ENCODE data around the gene TUBA4B.

The TUBA4B gene

GRCh38 chr2:219245899-219246230, 7.2 kb upstream of the TUBA4B start:
- TF ChIP-seq SPI1 (IDR thresholded peaks at IDR 0.05; ENCODE audit: low read depth, low read length) (no peak), POU2F2 (IDR thresholded peaks at IDR 0.05; ENCODE audit: low read depth, low read length) (no peak), PAX5 (IDR thresholded peaks at IDR 0.05; ENCODE audit: insufficient read depth, low read length, severe bottlenecking) (no peak), TAF1 (IDR thresholded peaks at IDR 0.05; ENCODE audit: low read depth, low read length) (no peak)
- FAIRE-seq (no peak), DNase-seq (ENCODE audit: insufficient read length, low spot score) (no peak)

- DNase-seq (ENCODE audit: insufficient read length, low spot score) (no peak), FAIRE-seq (no peak)
These were observed 6.5 kb upstream of the TUBA4B start for GRCh38 chr2:219246559-219246958.

GRCh38 chr2:219247678-219248642, 5.1 kb upstream of the TUBA4B start:
- TF ChIP-seq POLR2AphosphoS5 (IDR thresholded peaks at IDR 0.05; ENCODE audit: low read depth, low read length) (no peak), TAF1 (IDR thresholded peaks at IDR 0.05; ENCODE audit: low read depth, low read length) (no peak)
- peak; percentile 16 for FAIRE-seq
- no peak for DNase-seq (ENCODE audit: insufficient read length, low spot score)

More at GRCh38 chr2:219246559-219246958, 6.5 kb upstream of the TUBA4B start:
- TF ChIP-seq POLR2AphosphoS5 (IDR thresholded peaks at IDR 0.05; ENCODE audit: low read depth, low read length), result no peak

GRCh38 chr2:219248845-219249202, 4.2 kb upstream of the TUBA4B start:
- DNase-seq (ENCODE audit: insufficient read length, low spot score) (no peak), FAIRE-seq (no peak)
- no peak for TF ChIP-seq PAX5 (IDR thresholded peaks at IDR 0.05; ENCODE audit: insufficient read depth, low read length, severe bottlenecking)
- TF ChIP-seq TAF1 (IDR thresholded peaks at IDR 0.05; ENCODE audit: low read depth, low read length), result no peak
- no peak for TF ChIP-seq SPI1 (IDR thresholded peaks at IDR 0.05; ENCODE audit: low read depth, low read length)
- TF ChIP-seq POLR2AphosphoS5 (IDR thresholded peaks at IDR 0.05; ENCODE audit: low read depth, low read length), result no peak
- no peak for TF ChIP-seq POU2F2 (IDR thresholded peaks at IDR 0.05; ENCODE audit: low read depth, low read length)
- no peak for TF ChIP-seq POLR2A (IDR thresholded peaks at IDR 0.05; ENCODE audit: low read depth, low read length)

GRCh38 chr2:219249203-219249980, 3.7 kb upstream of the TUBA4B start:
- DNase-seq (ENCODE audit: insufficient read length, low spot score), result no peak
- FAIRE-seq, result peak; percentile 71
- TF ChIP-seq TAF1 (IDR thresholded peaks at IDR 0.05; ENCODE audit: low read depth, low read length) (no peak), POLR2A (IDR thresholded peaks at IDR 0.05; ENCODE audit: low read depth, low read length) (no peak; the same call in none of the 2 replicates), POU2F2 (IDR thresholded peaks at IDR 0.05; ENCODE audit: low read depth, low read length) (peak; percentile 8)

- no peak for FAIRE-seq
- DNase-seq (ENCODE audit: insufficient read length, low spot score), result no peak
- no peak for TF ChIP-seq POU2F2 (IDR thresholded peaks at IDR 0.05; ENCODE audit: low read depth, low read length)
- TF ChIP-seq SPI1 (IDR thresholded peaks at IDR 0.05; ENCODE audit: low read depth, low read length), result no peak
- TF ChIP-seq POLR2AphosphoS5 (IDR thresholded peaks at IDR 0.05; ENCODE audit: low read depth, low read length), result no peak
- no peak for TF ChIP-seq PAX5 (IDR thresholded peaks at IDR 0.05; ENCODE audit: insufficient read depth, low read length, severe bottlenecking)
- no peak for TF ChIP-seq POLR2A (IDR thresholded peaks at IDR 0.05; ENCODE audit: low read depth, low read length)
- no peak for TF ChIP-seq TAF1 (IDR thresholded peaks at IDR 0.05; ENCODE audit: low read depth, low read length)
These were observed 2.8 kb upstream of the TUBA4B start for GRCh38 chr2:219250049-219250781.

GRCh38 chr2:219251656-219252055, 1.4 kb upstream of the TUBA4B start:
- FAIRE-seq (no peak), DNase-seq (ENCODE audit: insufficient read length, low spot score) (no peak)

GRCh38 chr2:219252084-219252483, 959 bp upstream of the TUBA4B start:
- no peak for TF ChIP-seq SPI1 (IDR thresholded peaks at IDR 0.05; ENCODE audit: low read depth, low read length)
- TF ChIP-seq POLR2A (IDR thresholded peaks at IDR 0.05; ENCODE audit: low read depth, low read length), result no peak
- TF ChIP-seq PAX5 (IDR thresholded peaks at IDR 0.05; ENCODE audit: insufficient read depth, low read length, severe bottlenecking), result no peak
- no peak for TF ChIP-seq POU2F2 (IDR thresholded peaks at IDR 0.05; ENCODE audit: low read depth, low read length)
- TF ChIP-seq POLR2AphosphoS5 (IDR thresholded peaks at IDR 0.05; ENCODE audit: low read depth, low read length), result no peak
- TF ChIP-seq TAF1 (IDR thresholded peaks at IDR 0.05; ENCODE audit: low read depth, low read length), result no peak
- peak; percentile 60 for FAIRE-seq
- no peak for DNase-seq (ENCODE audit: insufficient read length, low spot score)

More at GRCh38 chr2:219251656-219252055, 1.4 kb upstream of the TUBA4B start:
- TF ChIP-seq PAX5 (IDR thresholded peaks at IDR 0.05; ENCODE audit: insufficient read depth, low read length, severe bottlenecking) (no peak), TAF1 (IDR thresholded peaks at IDR 0.05; ENCODE audit: low read depth, low read length) (no peak), SPI1 (IDR thresholded peaks at IDR 0.05; ENCODE audit: low read depth, low read length) (0 out of 2 replicates have a peak, but pooled peaks have one; percentile 17), POU2F2 (IDR thresholded peaks at IDR 0.05; ENCODE audit: low read depth, low read length) (no peak), POLR2A (IDR thresholded peaks at IDR 0.05; ENCODE audit: low read depth, low read length) (no peak)

- no peak for FAIRE-seq
These were observed 508 bp upstream of the TUBA4B start for GRCh38 chr2:219252570-219252899.

More at GRCh38 chr2:219252570-219252899, 508 bp upstream of the TUBA4B start:
- no peak for DNase-seq (ENCODE audit: insufficient read length, low spot score)
- no peak for TF ChIP-seq PAX5 (IDR thresholded peaks at IDR 0.05; ENCODE audit: insufficient read depth, low read length, severe bottlenecking)
- TF ChIP-seq POU2F2 (IDR thresholded peaks at IDR 0.05; ENCODE audit: low read depth, low read length), result no peak
- no peak for TF ChIP-seq POLR2A (IDR thresholded peaks at IDR 0.05; ENCODE audit: low read depth, low read length)
- TF ChIP-seq TAF1 (IDR thresholded peaks at IDR 0.05; ENCODE audit: low read depth, low read length), result no peak
- no peak for TF ChIP-seq SPI1 (IDR thresholded peaks at IDR 0.05; ENCODE audit: low read depth, low read length)
- TF ChIP-seq POLR2AphosphoS5 (IDR thresholded peaks at IDR 0.05; ENCODE audit: low read depth, low read length), result no peak
